HEK293 (cell line): ENCODE data around the gene IP6K3.

Experiments used
- CTCF ChIP-seq: fragments of 450-650 bp; formaldehyde crosslinking; IDR thresholded peaks from 2 replicates; pipeline ENCODE4 v1.5.1; 2016; ENCODE audit warnings: missing biosample characterization, missing genetic modification characterization
- SETDB1 ChIP-seq: IDR thresholded peaks from one replicate; pipeline ENCODE4 v1.6.1; 2017; ENCODE audit warnings: mild to moderate bottlenecking, low read length, moderate library complexity, mixed read lengths; ENCODE audit not compliant: insufficient read length
- ZBTB11 ChIP-seq: fragments of 450-650 bp; formaldehyde crosslinking; conservative IDR thresholded peaks from 2 replicates; pipeline ENCODE4 v1.5.1; 2016; ENCODE audit warnings: low read depth, missing biosample characterization, missing genetic modification characterization
- ZNF18 ChIP-seq: fragments of 450-650 bp; formaldehyde crosslinking; IDR thresholded peaks from 2 replicates; pipeline ENCODE4 v1.5.1; 2016; ENCODE audit warnings: missing biosample characterization, missing genetic modification characterization
- ZNF621 ChIP-seq: fragments of 450-650 bp; formaldehyde crosslinking; IDR thresholded peaks from 2 replicates; pipeline ENCODE4 v1.5.1; 2017; ENCODE audit warnings: missing biosample characterization, missing genetic modification characterization

GRCh38 chr6:33711140-33712129, 35.3 kb downstream of the IP6K3 start, which contains the start of gene UQCC2:
- peak; percentile 95 for TF ChIP-seq ZNF18
- TF ChIP-seq ZBTB11 (tag by site-specific recombination): no peak
- no peak for TF ChIP-seq SETDB1
- TF ChIP-seq CTCF (tag by site-specific recombination): peak; percentile 81
- TF ChIP-seq ZNF621 (tag by site-specific recombination): no peak
